ENCODE results near the gene EP400.
"Not testable (repeated sequence)": the region's sequence is repeated elsewhere in the genome, so short reads cannot be mapped to it uniquely, and the experiment has no call there.

Gene EP400

GRCh38 chr12:132044661-132045412, 95.1 kb downstream of the EP400 start:
- Mint-ChIP-seq H3K4me1 (peaks cover 15% of the 10 kb centered on the region), H3K36me3 (peaks cover 92% of the 10 kb centered on the region), H3K4me3 (no peak overlapping the region), H3K9me3 (no peaks in the 10 kb centered on the region), H3K27ac (no peak overlapping the region)
- no peak for ATAC-seq
- DNase-seq (ENCODE audit: low spot score in 2 of 2) = no peak

GRCh38 chr12:132045751-132046150, 96.0 kb downstream of the EP400 start:
- Mint-ChIP-seq H3K4me3 (no peak overlapping the region), H3K36me3 (peaks cover 99% of the 10 kb centered on the region), H3K4me1 (peaks cover 11% of the 10 kb centered on the region), H3K27ac (no peak overlapping the region), H3K9me3 (no peaks in the 10 kb centered on the region)
- ATAC-seq = no peak
- DNase-seq (ENCODE audit: low spot score in 2 of 2) = no peak

- H3K36me3 Mint-ChIP-seq = peaks cover 100% of the 10 kb centered on the region
- no peak for ATAC-seq
Measured at GRCh38 chr12:132046561-132046960, 96.8 kb downstream of the EP400 start.

GRCh38 chr12:132047630-132048029, 97.9 kb downstream of the EP400 start:
- ATAC-seq; H3K9me3 Mint-ChIP-seq; H3K27ac Mint-ChIP-seq; H3K4me1 Mint-ChIP-seq; DNase-seq (ENCODE audit: low spot score in 2 of 2); H3K4me3 Mint-ChIP-seq: not testable (repeated sequence)
- H3K36me3 Mint-ChIP-seq = peaks cover 100% of the 10 kb centered on the region

More at GRCh38 chr12:132046561-132046960, 96.8 kb downstream of the EP400 start:
- Mint-ChIP-seq H3K27ac (peak overlapping the region; percentile 23), H3K4me1 (peaks cover 6% of the 10 kb centered on the region), H3K4me3 (no peak overlapping the region), H3K9me3 (no peaks in the 10 kb centered on the region)
- DNase-seq (ENCODE audit: low spot score in 2 of 2) = no peak

GRCh38 chr12:132049442-132049841, 99.7 kb downstream of the EP400 start:
- Mint-ChIP-seq H3K4me3 (no peak overlapping the region), H3K4me1 (peaks cover 5% of the 10 kb centered on the region), H3K9me3 (no peaks in the 10 kb centered on the region), H3K27ac (peak overlapping the region; percentile 21), H3K36me3 (peaks cover 96% of the 10 kb centered on the region)
- ATAC-seq (no peak), DNase-seq (ENCODE audit: low spot score in 2 of 2) (no peak)

- Mint-ChIP-seq H3K27ac (peak overlapping the region; percentile 21), H3K9me3 (no peaks in the 10 kb centered on the region), H3K4me3 (no peak overlapping the region), H3K4me1 (peaks cover 5% of the 10 kb centered on the region), H3K36me3 (peaks cover 96% of the 10 kb centered on the region)
- ATAC-seq (no peak), DNase-seq (ENCODE audit: low spot score in 2 of 2) (no peak)
Measured at GRCh38 chr12:132049876-132050275, 100.1 kb downstream of the EP400 start.

- not testable (repeated sequence) for ATAC-seq; H3K4me3 Mint-ChIP-seq; H3K27ac Mint-ChIP-seq; DNase-seq (ENCODE audit: low spot score in 2 of 2); H3K4me1 Mint-ChIP-seq; H3K9me3 Mint-ChIP-seq
- H3K36me3 Mint-ChIP-seq = peaks cover 96% of the 10 kb centered on the region
Measured at GRCh38 chr12:132051718-132052117, 102.0 kb downstream of the EP400 start.

GRCh38 chr12:132052196-132052932, 102.6 kb downstream of the EP400 start:
- peaks cover 5% of the 10 kb centered on the region for H3K4me1 Mint-ChIP-seq
- no peak overlapping the region for H3K27ac Mint-ChIP-seq
- H3K9me3 Mint-ChIP-seq = no peaks in the 10 kb centered on the region
- no peak overlapping the region for H3K4me3 Mint-ChIP-seq
- ATAC-seq (no peak), DNase-seq (ENCODE audit: low spot score in 2 of 2) (no peak)
- peaks cover 96% of the 10 kb centered on the region for H3K36me3 Mint-ChIP-seq

GRCh38 chr12:132053338-132054330, 103.9 kb downstream of the EP400 start:
- ATAC-seq (no peak), DNase-seq (ENCODE audit: low spot score in 2 of 2) (no peak)
- Mint-ChIP-seq H3K36me3 (peaks cover 96% of the 10 kb centered on the region), H3K4me3 (no peak overlapping the region), H3K9me3 (no peaks in the 10 kb centered on the region), H3K27ac (peak overlapping the region; percentile 80), H3K4me1 (peaks cover 5% of the 10 kb centered on the region)

GRCh38 chr12:132054983-132055382, 105.2 kb downstream of the EP400 start:
- no peak overlapping the region for H3K4me3 Mint-ChIP-seq
- no peaks in the 10 kb centered on the region for H3K9me3 Mint-ChIP-seq
- DNase-seq (ENCODE audit: low spot score in 2 of 2) (no peak), ATAC-seq (no peak)
- H3K27ac Mint-ChIP-seq = no peak overlapping the region
- no peaks in the 10 kb centered on the region for H3K4me1 Mint-ChIP-seq
- H3K36me3 Mint-ChIP-seq = peaks cover 96% of the 10 kb centered on the region

- no peak overlapping the region for H3K4me3 Mint-ChIP-seq
- ATAC-seq = no peak
- H3K27ac Mint-ChIP-seq = no peak overlapping the region
- H3K4me1 Mint-ChIP-seq = no peaks in the 10 kb centered on the region
- DNase-seq (ENCODE audit: low spot score in 2 of 2) = no peak
- peaks cover 96% of the 10 kb centered on the region for H3K36me3 Mint-ChIP-seq
- no peaks in the 10 kb centered on the region for H3K9me3 Mint-ChIP-seq
Measured at GRCh38 chr12:132055535-132056096, 105.9 kb downstream of the EP400 start.

- Mint-ChIP-seq H3K4me1 (no peaks in the 10 kb centered on the region), H3K36me3 (peaks cover 96% of the 10 kb centered on the region), H3K27ac (no peak overlapping the region), H3K9me3 (no peaks in the 10 kb centered on the region), H3K4me3 (no peak overlapping the region)
- DNase-seq (ENCODE audit: low spot score in 2 of 2) (no peak), ATAC-seq (no peak)
Measured at GRCh38 chr12:132056320-132056719, 106.6 kb downstream of the EP400 start.

GRCh38 chr12:132056951-132057350, 107.2 kb downstream of the EP400 start:
- H3K27ac Mint-ChIP-seq = peak overlapping the region; percentile 1
- no peak for ATAC-seq

GRCh38 chr12:132057691-132058090, 107.9 kb downstream of the EP400 start:
- no peaks in the 10 kb centered on the region for H3K4me1 Mint-ChIP-seq
- peaks cover 93% of the 10 kb centered on the region for H3K36me3 Mint-ChIP-seq
- H3K27ac Mint-ChIP-seq = peak overlapping the region; percentile 1
- H3K9me3 Mint-ChIP-seq = no peaks in the 10 kb centered on the region
- no peak for DNase-seq (ENCODE audit: low spot score in 2 of 2)
- no peak for ATAC-seq
- H3K4me3 Mint-ChIP-seq = no peak overlapping the region

More at GRCh38 chr12:132056951-132057350, 107.2 kb downstream of the EP400 start:
- no peak for DNase-seq (ENCODE audit: low spot score in 2 of 2)
- H3K4me3 Mint-ChIP-seq = no peak overlapping the region
- H3K36me3 Mint-ChIP-seq = peaks cover 95% of the 10 kb centered on the region
- H3K4me1 Mint-ChIP-seq = no peaks in the 10 kb centered on the region
- H3K9me3 Mint-ChIP-seq = no peaks in the 10 kb centered on the region

GRCh38 chr12:132061197-132061596, 111.5 kb downstream of the EP400 start:
- Mint-ChIP-seq H3K9me3 (no peaks in the 10 kb centered on the region), H3K4me3 (no peak overlapping the region), H3K27ac (peak overlapping the region; percentile 1), H3K4me1 (peaks cover 9% of the 10 kb centered on the region), H3K36me3 (peaks cover 93% of the 10 kb centered on the region)
- ATAC-seq (no peak), DNase-seq (ENCODE audit: low spot score in 2 of 2) (no peak)

Data from stimulated activated effector memory CD8-positive, alpha-beta T cell treated with anti-CD3 and anti-CD28 coated beads, Interleukin-12 subunit alpha, Interleukin-12 subunit beta, amount 100 ng/mL, for 72 hours (primary cell).